ENCODE data around the gene OR2A1.
"Not testable (repeated sequence)": the region's sequence is repeated elsewhere in the genome, so short reads cannot be mapped to it uniquely, and the experiment has no call there.

The OR2A1 gene

GRCh38 chr7:144323359-144323758 is 11.1 kb downstream of the OR2A1 start:
- not testable (repeated sequence) for DNase-seq (ENCODE audit: low read depth in 2 of 3, low spot score in 2 of 3)

GRCh38 chr7:144325868-144326267 is 13.6 kb downstream of the OR2A1 start:
- not testable (repeated sequence) for DNase-seq (ENCODE audit: low read depth in 2 of 3, low spot score in 2 of 3)

GRCh38 chr7:144330044-144330443 is 17.8 kb downstream of the OR2A1 start:
- not testable (repeated sequence) for DNase-seq (ENCODE audit: low read depth in 2 of 3, low spot score in 2 of 3)

GRCh38 chr7:144331221-144331995 is 19.2 kb downstream of the OR2A1 start:
- DNase-seq (ENCODE audit: low read depth in 2 of 3, low spot score in 2 of 3): not testable (repeated sequence)

GRCh38 chr7:144331996-144332288 is 19.7 kb downstream of the OR2A1 start:
- DNase-seq (ENCODE audit: low read depth in 2 of 3, low spot score in 2 of 3): not testable (repeated sequence)

- not testable (repeated sequence) for DNase-seq (ENCODE audit: low read depth in 2 of 3, low spot score in 2 of 3)
These were observed 36.4 kb downstream of the OR2A1 start for GRCh38 chr7:144348625-144349024.

- DNase-seq (ENCODE audit: low read depth in 2 of 3, low spot score in 2 of 3): not testable (repeated sequence)
These were observed 39.4 kb downstream of the OR2A1 start for GRCh38 chr7:144351667-144352066.

GRCh38 chr7:144355176-144355822 is 43.1 kb downstream of the OR2A1 start, which contains the start of gene ARHGEF5:
ARHGEF5 (plus strand) TSS chr7:144355402; CDS start chr7:144362670, 7,268 bp downstream.
- DNase-seq (ENCODE audit: low read depth in 2 of 3, low spot score in 2 of 3): not testable (repeated sequence)

- not testable (repeated sequence) for DNase-seq (ENCODE audit: low read depth in 2 of 3, low spot score in 2 of 3)
These were observed 44.0 kb downstream of the OR2A1 start for GRCh38 chr7:144356185-144356584.

- DNase-seq (ENCODE audit: low read depth in 2 of 3, low spot score in 2 of 3): not testable (repeated sequence)
These were observed 44.6 kb downstream of the OR2A1 start for GRCh38 chr7:144356860-144357259.

- not testable (repeated sequence) for DNase-seq (ENCODE audit: low read depth in 2 of 3, low spot score in 2 of 3)
These were observed 49.8 kb downstream of the OR2A1 start for GRCh38 chr7:144362061-144362460.

- DNase-seq (ENCODE audit: low read depth in 2 of 3, low spot score in 2 of 3): not testable (repeated sequence)
These were observed 53.3 kb downstream of the OR2A1 start for GRCh38 chr7:144365523-144365922.

- DNase-seq (ENCODE audit: low read depth in 2 of 3, low spot score in 2 of 3): not testable (repeated sequence)
These were observed 55.0 kb downstream of the OR2A1 start for GRCh38 chr7:144367250-144367649.

GRCh38 chr7:144369221-144369620 is 57.0 kb downstream of the OR2A1 start:
- DNase-seq (ENCODE audit: low read depth in 2 of 3, low spot score in 2 of 3): not testable (repeated sequence)

All from activated CD8-positive, alpha-beta memory T cell treated with anti-CD3 and anti-CD28 coated beads for 48 hours (primary cell).